Neural progenitor cell (in vitro differentiated cells): ENCODE results near the gene MOB2. TPM values are rescaled to one million over a fixed set of nuclear protein-coding genes. Genes with fewer than 3 reads are reported as not detected.

Experiments
- DNase-seq: peaks from one replicate; pipeline ENCODE4 v3.0.0-alpha.2; 2016; ENCODE audit warnings: low spot score
- H2AFZ ChIP-seq: fragments of 200-600 bp; sonication (generic); replicated peaks from 2 replicates; pipeline ENCODE4 v1.6.1; 2016; ENCODE audit warnings: antibody characterized with exemption
- H3F3A ChIP-seq: fragments of 200-600 bp; sonication (generic); 2 replicates; pipeline ENCODE4 v1.6.1; 2016; ENCODE audit warnings: antibody characterized with exemption, low read depth
- H3K27ac ChIP-seq: fragments of 200-600 bp; sonication (generic); 2 replicates; pipeline ENCODE4 v1.5.1; 2016; ENCODE audit warnings: mild to moderate bottlenecking
- H3K27me3 ChIP-seq: fragments of 200-600 bp; sonication (generic); 2 replicates; pipeline ENCODE4 v1.6.1; 2016; ENCODE audit warnings: mild to moderate bottlenecking, moderate library complexity
- H3K36me3 ChIP-seq: fragments of 200-600 bp; sonication (generic); 2 replicates; pipeline ENCODE4 v1.5.1; 2016
- H3K4me1 ChIP-seq: fragments of 200-600 bp; sonication (generic); 2 replicates; pipeline ENCODE4 v1.6.1; 2016; ENCODE audit warnings: mixed run types
- H3K4me2 ChIP-seq: fragments of 200-600 bp; sonication (generic); 2 replicates; pipeline ENCODE4 v1.6.1; 2016
- H3K4me3 ChIP-seq: fragments of 200-600 bp; sonication (generic); 2 replicates; pipeline ENCODE4 v1.5.1; 2016
- H3K79me2 ChIP-seq: fragments of 200-600 bp; sonication (generic); 2 replicates; pipeline ENCODE4 v1.6.1; 2016; ENCODE audit warnings: low read depth
- H3K9ac ChIP-seq: fragments of 200-600 bp; sonication (generic); 2 replicates; pipeline ENCODE4 v1.6.1; 2016
- H3K9me3 ChIP-seq: fragments of 200-600 bp; sonication (generic); 2 replicates; pipeline ENCODE4 v1.5.1; 2016; ENCODE audit warnings: low read depth
- H4K20me1 ChIP-seq: fragments of 200-600 bp; sonication (generic); 2 replicates; pipeline ENCODE4 v1.6.1; 2016; ENCODE audit warnings: low read depth
- H3K27ac Mint-ChIP-seq: 3 replicates; pipeline ENCODE4 v1.8.0; 2021; ENCODE audit warnings: mixed read lengths
- H3K27me3 Mint-ChIP-seq: 2 replicates; pipeline ENCODE4 v1.8.0; 2022; ENCODE audit warnings: low read depth, mild to moderate bottlenecking, inconsistent platforms, moderate library complexity, mixed read lengths; ENCODE audit not compliant: insufficient read depth
- H3K36me3 Mint-ChIP-seq: 3 replicates; pipeline ENCODE4 v1.8.0; 2021; ENCODE audit warnings: mixed read lengths
- H3K4me1 Mint-ChIP-seq: 3 replicates; pipeline ENCODE4 v1.8.0; 2021; ENCODE audit warnings: mixed read lengths
- H3K4me3 Mint-ChIP-seq: 3 replicates; pipeline ENCODE4 v1.8.0; 2021; ENCODE audit warnings: mild to moderate bottlenecking, moderate library complexity, mixed read lengths
- H3K9me3 Mint-ChIP-seq: 3 replicates; pipeline ENCODE4 v1.8.0; 2020; ENCODE audit warnings: mixed read lengths
- CTCF ChIP-seq: fragments of 200-600 bp; sonication (generic); IDR thresholded peaks from 2 replicates; pipeline ENCODE4 v1.5.1; 2017; ENCODE audit warnings: antibody characterized with exemption, mild to moderate bottlenecking
- EZH2 ChIP-seq: fragments of 200-600 bp; sonication (generic); IDR thresholded peaks from 2 replicates; pipeline ENCODE4 v1.6.1; 2017; ENCODE audit warnings: antibody characterized with exemption, mild to moderate bottlenecking, moderate library complexity
- EZH2phosphoT487 ChIP-seq: fragments of 200-600 bp; sonication (generic); IDR thresholded peaks from 2 replicates; pipeline ENCODE4 v1.6.1; 2017; ENCODE audit warnings: antibody characterized with exemption
- total RNA-seq: library from RNA; depleted of rRNA; stranded (reverse); fragments of >200 nt; gene quantifications from 2 replicates; pipeline ENCODE4 v1.2.3, GENCODE V29; 2015; ENCODE audit warnings: low replicate concordance

Gene MOB2
- total RNA-seq, 1 donor from 2014 or later, result 8.0 TPM

GRCh38 chr11:1440496-1440895 is 46.1 kb downstream of the MOB2 start:
- no peaks in the 10 kb centered on the region for H3K4me1 Mint-ChIP-seq
- Histone ChIP-seq H3K4me3 (no peak overlapping the region), H3K36me3 (no peaks in the 10 kb centered on the region), H3F3A (peaks cover 2% of the 10 kb centered on the region), H3K9me3 (no peaks in the 10 kb centered on the region), H3K27me3 (no peaks in the 10 kb centered on the region), H3K9ac (no peak overlapping the region), H3K79me2 (no peaks in the 10 kb centered on the region), H4K20me1 (peaks cover 18% of the 10 kb centered on the region), H3K4me1 (peaks cover 8% of the 10 kb centered on the region), H3K4me2 (no peak overlapping the region), H3K27ac (no peak overlapping the region), H2AFZ (no peak overlapping the region)
- H3K27me3 Mint-ChIP-seq, result no peaks in the 10 kb centered on the region
- no peak for DNase-seq
- no peaks in the 10 kb centered on the region for H3K9me3 Mint-ChIP-seq
- no peaks in the 10 kb centered on the region for H3K36me3 Mint-ChIP-seq
- no peak overlapping the region for H3K27ac Mint-ChIP-seq
- no peak overlapping the region for H3K4me3 Mint-ChIP-seq
- TF ChIP-seq CTCF, result no peak
- TF ChIP-seq EZH2phosphoT487, result no peak
- TF ChIP-seq EZH2, result no peak

- DNase-seq, result no peak
Observed at GRCh38 chr11:1440066-1440465, 46.5 kb downstream of the MOB2 start.

GRCh38 chr11:1439341-1439740 is 47.2 kb downstream of the MOB2 start:
- Histone ChIP-seq H4K20me1 (peaks cover 25% of the 10 kb centered on the region), H3F3A (peaks cover 2% of the 10 kb centered on the region), H3K4me3 (no peak overlapping the region), H3K27me3 (no peaks in the 10 kb centered on the region), H3K4me2 (no peak overlapping the region), H3K27ac (no peak overlapping the region), H3K79me2 (no peaks in the 10 kb centered on the region), H3K36me3 (no peaks in the 10 kb centered on the region), H3K9me3 (no peaks in the 10 kb centered on the region), H3K9ac (no peak overlapping the region), H3K4me1 (peaks cover 8% of the 10 kb centered on the region), H2AFZ (no peak overlapping the region)
- TF ChIP-seq CTCF (no peak), EZH2phosphoT487 (no peak), EZH2 (no peak)
- no peaks in the 10 kb centered on the region for H3K9me3 Mint-ChIP-seq
- H3K27me3 Mint-ChIP-seq, result no peaks in the 10 kb centered on the region
- no peaks in the 10 kb centered on the region for H3K4me1 Mint-ChIP-seq
- H3K4me3 Mint-ChIP-seq, result no peak overlapping the region
- H3K36me3 Mint-ChIP-seq, result no peaks in the 10 kb centered on the region
- no peak overlapping the region for H3K27ac Mint-ChIP-seq
- DNase-seq, result no peak

More at GRCh38 chr11:1440066-1440465, 46.5 kb downstream of the MOB2 start:
- Mint-ChIP-seq H3K27ac (no peak overlapping the region), H3K27me3 (no peaks in the 10 kb centered on the region), H3K36me3 (no peaks in the 10 kb centered on the region), H3K9me3 (no peaks in the 10 kb centered on the region), H3K4me3 (no peak overlapping the region), H3K4me1 (no peaks in the 10 kb centered on the region)
- Histone ChIP-seq H3K4me1 (peaks cover 8% of the 10 kb centered on the region), H3K4me2 (no peak overlapping the region), H3K36me3 (no peaks in the 10 kb centered on the region), H3K9ac (no peak overlapping the region), H3K27me3 (no peaks in the 10 kb centered on the region), H3K4me3 (no peak overlapping the region), H3K9me3 (no peaks in the 10 kb centered on the region), H3F3A (peaks cover 2% of the 10 kb centered on the region), H2AFZ (no peak overlapping the region), H4K20me1 (peaks cover 19% of the 10 kb centered on the region), H3K27ac (no peak overlapping the region), H3K79me2 (no peaks in the 10 kb centered on the region)
- TF ChIP-seq CTCF (no peak), EZH2phosphoT487 (no peak), EZH2 (no peak)

- no peak for DNase-seq
- Histone ChIP-seq H3K9me3 (no peaks in the 10 kb centered on the region), H2AFZ (no peak overlapping the region), H3K27me3 (no peaks in the 10 kb centered on the region), H3K79me2 (no peaks in the 10 kb centered on the region), H3K4me1 (peaks cover 8% of the 10 kb centered on the region), H4K20me1 (peaks cover 28% of the 10 kb centered on the region), H3K9ac (no peak overlapping the region), H3F3A (peaks cover 2% of the 10 kb centered on the region), H3K4me2 (no peak overlapping the region), H3K4me3 (no peak overlapping the region), H3K36me3 (no peaks in the 10 kb centered on the region), H3K27ac (no peak overlapping the region)
- H3K4me3 Mint-ChIP-seq, result no peak overlapping the region
- no peaks in the 10 kb centered on the region for H3K4me1 Mint-ChIP-seq
- H3K9me3 Mint-ChIP-seq, result no peaks in the 10 kb centered on the region
- TF ChIP-seq CTCF (no peak), EZH2phosphoT487 (no peak), EZH2 (no peak)
- no peaks in the 10 kb centered on the region for H3K27me3 Mint-ChIP-seq
- no peaks in the 10 kb centered on the region for H3K36me3 Mint-ChIP-seq
- H3K27ac Mint-ChIP-seq, result no peak overlapping the region
Observed at GRCh38 chr11:1438967-1439330, 47.6 kb downstream of the MOB2 start.
